Breast epithelium (tissue), 3 donors: ENCODE data around the gene TCHHL1.

Source experiments
- POLR2A ChIP-seq: fragments of 450-650 bp; IDR thresholded peaks from one replicate; pipeline ENCODE4 v1.6.1; 2016; ENCODE audit warnings: antibody characterized with exemption, mild to moderate bottlenecking, moderate library complexity
- POLR2AphosphoS5 ChIP-seq, 3 donors: sonication (generic); formaldehyde crosslinking; IDR thresholded peaks; one replicate each; pipeline ENCODE4 v1.6.1; 2017; ENCODE audit warnings: antibody characterized with exemption in 3 of 3
- TF ChIP-seq, protein P1 (sequence below), 3 donors: fragments of 450-650 bp; IDR thresholded peaks; one replicate each; pipeline ENCODE4 v1.5.1; 2016 to 2017; ENCODE audit warnings: antibody characterized with exemption in 3 of 3, mild to moderate bottlenecking in 3 of 3, moderate library complexity in 3 of 3

DNA sequence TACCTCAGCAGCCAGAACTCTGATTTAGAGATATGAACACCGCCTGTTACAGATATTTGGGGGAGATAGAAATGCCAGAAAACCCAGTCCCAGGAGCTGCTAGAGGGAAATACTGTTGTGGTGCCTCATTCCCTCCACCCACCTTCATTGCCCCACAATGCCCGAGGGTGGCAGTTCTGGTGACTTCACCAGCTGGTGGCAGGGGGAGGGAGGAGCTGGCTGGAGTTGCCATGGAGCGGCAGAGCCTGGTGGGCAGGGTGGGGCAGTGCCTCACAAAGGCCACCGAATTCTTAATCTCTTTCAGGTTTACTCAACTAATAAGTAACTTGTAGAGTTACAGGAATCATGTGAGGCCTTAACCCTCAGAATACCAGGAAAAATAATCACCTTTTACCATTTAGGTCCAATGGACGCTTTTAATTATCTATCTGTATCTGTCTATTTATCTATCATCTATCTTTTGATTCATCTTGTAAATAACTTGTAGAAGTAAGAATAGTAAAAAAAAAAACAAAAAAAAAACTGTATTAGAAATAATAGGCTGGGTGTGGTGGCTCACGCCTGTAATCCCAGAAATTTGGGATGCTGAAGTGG is 40.4 kb downstream of the TCHHL1 start:
- TF ChIP-seq, protein P1, sequence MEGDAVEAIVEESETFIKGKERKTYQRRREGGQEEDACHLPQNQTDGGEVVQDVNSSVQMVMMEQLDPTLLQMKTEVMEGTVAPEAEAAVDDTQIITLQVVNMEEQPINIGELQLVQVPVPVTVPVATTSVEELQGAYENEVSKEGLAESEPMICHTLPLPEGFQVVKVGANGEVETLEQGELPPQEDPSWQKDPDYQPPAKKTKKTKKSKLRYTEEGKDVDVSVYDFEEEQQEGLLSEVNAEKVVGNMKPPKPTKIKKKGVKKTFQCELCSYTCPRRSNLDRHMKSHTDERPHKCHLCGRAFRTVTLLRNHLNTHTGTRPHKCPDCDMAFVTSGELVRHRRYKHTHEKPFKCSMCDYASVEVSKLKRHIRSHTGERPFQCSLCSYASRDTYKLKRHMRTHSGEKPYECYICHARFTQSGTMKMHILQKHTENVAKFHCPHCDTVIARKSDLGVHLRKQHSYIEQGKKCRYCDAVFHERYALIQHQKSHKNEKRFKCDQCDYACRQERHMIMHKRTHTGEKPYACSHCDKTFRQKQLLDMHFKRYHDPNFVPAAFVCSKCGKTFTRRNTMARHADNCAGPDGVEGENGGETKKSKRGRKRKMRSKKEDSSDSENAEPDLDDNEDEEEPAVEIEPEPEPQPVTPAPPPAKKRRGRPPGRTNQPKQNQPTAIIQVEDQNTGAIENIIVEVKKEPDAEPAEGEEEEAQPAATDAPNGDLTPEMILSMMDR (IDR thresholded peaks at IDR 0.05) = peak in 2 of 3 donors; percentile 43 to 44
- TF ChIP-seq POLR2A = no peak
- TF ChIP-seq POLR2AphosphoS5 (IDR thresholded peaks at IDR 0.05) = peak in 2 of 3 donors; percentile 50 to 61
